Esophagus muscularis mucosa (tissue), 2 donors: ENCODE measurements around the gene BTG4.

Source experiments
- EP300 ChIP-seq: sonication (generic); formaldehyde crosslinking; IDR thresholded peaks from one replicate; pipeline ENCODE4 v1.6.1; 2017; ENCODE audit warnings: antibody characterized with exemption
- POLR2A ChIP-seq: fragments of 450-650 bp; IDR thresholded peaks from one replicate; pipeline ENCODE4 v1.6.1; 2017; ENCODE audit warnings: antibody characterized with exemption, moderate library complexity, mild to moderate bottlenecking, low read depth

GRCh38 chr11:111463276-111463675, 48.9 kb downstream of the BTG4 start:
- TF ChIP-seq POLR2A (no peak), EP300 (no peak)
